ENCODE results near the gene SLMAP.

GRCh38 chr3:57948781-57949242 is 192.7 kb downstream of the SLMAP start:
- TF ChIP-seq CTCF (IDR thresholded peaks at IDR 0.05; ENCODE audit: insufficient read depth, low read length, poor library complexity, severe bottlenecking) (no peak), EZH2phosphoT487 (conservative IDR thresholded peaks at IDR 0.05; ENCODE audit: low read length) (no peak)
